Liver (tissue), 9 donors: ENCODE results near the gene STAMBPL1. TPM values are rescaled to one million over a fixed set of nuclear protein-coding genes. Genes with fewer than 3 reads are reported as not detected.

ENCODE experiments used
- DNase-seq: peaks from one replicate; pipeline ENCODE4 v3.0.0-alpha.2; 2017; ENCODE audit warnings: low spot score
- H3K27ac ChIP-seq, 2 donors: one replicate each; pipeline ENCODE4 v1.7.0; 2013; ENCODE audit warnings: inconsistent platforms in 2 of 2, low read length in 2 of 2, control low read depth in 1 of 2, low read depth in 1 of 2, mild to moderate bottlenecking in 1 of 2
- H3K27me3 ChIP-seq, 4 donors: one replicate each; pipeline versions ENCODE4 v1.6.1 to v1.7.0; 2013; ENCODE audit warnings: low read length in 3 of 4, inconsistent platforms in 1 of 4, mild to moderate bottlenecking in 1 of 4, moderate library complexity in 1 of 4; ENCODE audit not compliant: control insufficient read depth in 4 of 4, insufficient read depth in 4 of 4
- H3K36me3 ChIP-seq, 4 donors: one replicate each; pipeline versions ENCODE4 v1.6.1 to v1.7.0; 2013; ENCODE audit warnings: low read length in 3 of 4, mild to moderate bottlenecking in 3 of 4, low read depth in 1 of 4, moderate library complexity in 1 of 4; ENCODE audit not compliant: control insufficient read depth in 4 of 4, insufficient read depth in 3 of 4
- H3K4me1 ChIP-seq, 4 donors: one replicate each; pipeline versions ENCODE4 v1.6.1 to v1.7.0; 2013; ENCODE audit warnings: low read length in 3 of 4, mild to moderate bottlenecking in 3 of 4, moderate library complexity in 1 of 4; ENCODE audit not compliant: control insufficient read depth in 4 of 4, insufficient read depth in 4 of 4
- H3K4me3 ChIP-seq, 3 donors: one replicate each; pipeline versions ENCODE4 v1.6.1 to v1.7.0; 2013; ENCODE audit warnings: low read length in 3 of 3, control low read depth in 1 of 3, low read depth in 1 of 3, mild to moderate bottlenecking in 1 of 3
- H3K9ac ChIP-seq, 2 donors: one replicate each; pipeline ENCODE4 v1.7.0; 2013; ENCODE audit warnings: low read length in 2 of 2, mild to moderate bottlenecking in 2 of 2, moderate library complexity in 2 of 2, control low read depth in 1 of 2, low read depth in 1 of 2
- H3K9me3 ChIP-seq, 4 donors: one replicate each; pipeline versions ENCODE4 v1.6.1 to v1.7.0; 2013; ENCODE audit warnings: low read length in 3 of 4; ENCODE audit not compliant: control insufficient read depth in 4 of 4
- EGR1 ChIP-seq, 2 donors: IDR thresholded peaks; 2 replicates each; pipeline ENCODE4 v1.6.1; 2016 to 2018; ENCODE audit warnings: antibody characterized with exemption in 2 of 2, low read depth in 2 of 2
- FOXA1 ChIP-seq: IDR thresholded peaks from 2 replicates; pipeline ENCODE4 v1.6.1; 2016; ENCODE audit warnings: antibody characterized with exemption
- FOXA2 ChIP-seq: IDR thresholded peaks from 2 replicates; pipeline ENCODE4 v1.6.1; 2016; ENCODE audit warnings: antibody characterized with exemption
- GABPA ChIP-seq, 2 donors: IDR thresholded peaks in 1 of 2; conservative IDR thresholded peaks in 1 of 2; 2 replicates each; pipeline ENCODE4 v1.6.1; 2016; ENCODE audit warnings: antibody characterized with exemption in 2 of 2, mild to moderate bottlenecking in 1 of 2, moderate library complexity in 1 of 2
- HNF4A ChIP-seq, 2 donors: conservative IDR thresholded peaks; 2 replicates each; pipeline ENCODE4 v1.6.1; 2016; ENCODE audit warnings: antibody characterized with exemption in 2 of 2, mild to moderate bottlenecking in 2 of 2
- HNF4G ChIP-seq: IDR thresholded peaks from 2 replicates; pipeline ENCODE4 v1.6.1; 2016; ENCODE audit warnings: antibody characterized with exemption
- JUND ChIP-seq, 2 donors: IDR thresholded peaks; 2 replicates each; pipeline ENCODE4 v1.6.1; 2016; ENCODE audit warnings: antibody characterized with exemption in 2 of 2
- RAD21 ChIP-seq, 2 donors: IDR thresholded peaks; 2 replicates each; pipeline ENCODE4 v1.6.1; 2016; ENCODE audit warnings: antibody characterized with exemption in 2 of 2, mild to moderate bottlenecking in 2 of 2
- RXRA ChIP-seq, 2 donors: IDR thresholded peaks; 2 replicates each; pipeline ENCODE4 v1.6.1; 2017 to 2018; ENCODE audit warnings: antibody characterized with exemption in 2 of 2, mild to moderate bottlenecking in 1 of 2
- SP1 ChIP-seq: IDR thresholded peaks from 2 replicates; pipeline ENCODE4 v1.6.1; 2018; ENCODE audit warnings: antibody characterized with exemption, mild to moderate bottlenecking
- TAF1 ChIP-seq: conservative IDR thresholded peaks from 2 replicates; pipeline ENCODE4 v1.6.1; 2016; ENCODE audit warnings: antibody characterized with exemption, mild to moderate bottlenecking
- YY1 ChIP-seq: IDR thresholded peaks from 2 replicates; pipeline ENCODE4 v1.6.1; 2016; ENCODE audit warnings: antibody characterized with exemption, mild to moderate bottlenecking
- WGBS: extraction: QIAGEN DNeasy Blood & Tissue Kit; methylation state at CpG from one replicate; pipeline ENCODE4 v1.1.7; 2013; 5-methylcytosine and 5-hydroxymethylcytosine counted together
- polyA plus RNA-seq, 2 donors: library from polyadenylated mRNA; stranded (reverse) in 1 of 2; unstranded in 1 of 2; fragments of 200-250 nt in 1 of 2; fragments of >200 nt in 1 of 2; fragmentation: Nextera tagmentation in 1 of 2; extraction: Ambion mirVana in 1 of 2; gene quantifications; one replicate each; pipeline versions ENCODE4 v1.2.1 to v1.2.3, GENCODE V29; 2013 to 2015
- total RNA-seq, 2 donors: library from RNA; depleted of rRNA; stranded (reverse); fragments of >200 nt; gene quantifications; one replicate each; pipeline ENCODE4 v1.2.3, GENCODE V29; 2014
- TF ChIP-seq, protein P1 (sequence below): fragments of 150-350 bp; IDR thresholded peaks from 2 replicates; pipeline ENCODE4 v1.5.1; 2017; ENCODE audit warnings: improper control_type of control experiment, low read depth, low read length; ENCODE audit not compliant: missing input control
- TF ChIP-seq, protein P2 (sequence below): IDR thresholded peaks from 2 replicates; pipeline ENCODE4 v1.6.1; 2016; ENCODE audit warnings: antibody characterized with exemption
- TF ChIP-seq, protein P3 (sequence below): IDR thresholded peaks from 2 replicates; pipeline ENCODE4 v1.6.1; 2016; ENCODE audit warnings: antibody characterized with exemption, mild to moderate bottlenecking
- TF ChIP-seq, protein P4 (sequence below): IDR thresholded peaks from 2 replicates; pipeline ENCODE4 v1.6.1; 2016; ENCODE audit warnings: antibody characterized with exemption
- donor health status: healthy.
- donor health status: healthy.
- donor health status: healthy.
- donor health status: healthy.
- donor health status: healthy.

STAMBPL1 gene
- total and polyA plus RNA-seq, 4 donors = 1.3 to 8.0 (median 3.7) TPM

DNA sequence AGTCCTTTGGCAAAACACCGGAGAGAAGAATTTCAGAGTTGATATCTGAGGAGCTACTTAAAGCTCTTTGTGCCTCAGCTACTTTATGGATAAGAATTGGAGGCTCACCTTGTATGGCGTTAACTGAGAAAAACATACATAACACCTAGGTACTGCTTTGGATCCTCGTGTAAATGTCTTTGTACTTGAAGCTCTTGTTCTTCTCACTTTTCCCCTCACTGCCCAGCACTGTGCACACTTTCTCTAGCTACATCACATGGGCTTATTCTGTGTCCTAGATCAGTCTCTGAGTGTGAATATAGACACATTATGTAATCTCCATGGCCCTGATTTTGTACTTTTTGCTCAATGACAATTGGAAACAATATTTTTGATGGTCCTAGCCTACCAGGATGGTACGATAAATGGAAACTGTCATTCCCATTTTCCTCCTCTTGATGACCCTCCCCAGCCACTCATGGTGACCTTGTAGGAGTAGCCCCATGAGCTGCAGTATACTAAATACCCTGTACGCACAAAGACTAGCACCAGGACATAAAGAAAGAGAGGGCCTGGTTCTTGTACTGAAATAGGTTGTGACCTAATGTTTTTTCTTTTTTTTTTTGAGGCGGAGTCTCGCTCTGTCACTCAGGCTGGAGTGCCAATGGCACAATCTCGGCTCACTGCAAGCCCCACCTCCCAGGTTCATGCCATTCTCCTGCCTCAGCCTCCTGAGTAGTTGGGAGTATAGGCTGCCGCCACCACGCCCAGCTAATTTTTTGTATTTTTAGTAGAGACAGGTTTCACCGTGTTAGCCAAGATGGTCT is 22.1 kb downstream of the STAMBPL1 start:
- WGBS = 95% methylated on average over 11 of the region's 11 CpGs
- Histone ChIP-seq H3K27ac (no peak overlapping the region), H3K9ac (no peak overlapping the region), H3K27me3 (no peaks in the 10 kb centered on the region), H3K36me3 (peaks cover 0 to 4% (median 2%) of the 10 kb centered on the region in 4 donors), H3K9me3 (no peaks in the 10 kb centered on the region), H3K4me3 (no peak overlapping the region), H3K4me1 (no peaks in the 10 kb centered on the region)
- TF ChIP-seq SP1 (no peak), RXRA (IDR thresholded peaks at IDR 0.05) (no peak), JUND (IDR thresholded peaks at IDR 0.05) (no peak), HNF4A (conservative IDR thresholded peaks at IDR 0.05) (no peak), FOXA1 (no peak), FOXA2 (no peak), HNF4G (no peak), RAD21 (IDR thresholded peaks at IDR 0.05) (no peak), YY1 (no peak), TAF1 (no peak), GABPA (IDR thresholded peaks at IDR 0.05 in 1 of 2, conservative IDR thresholded peaks at IDR 0.05 in 1 of 2) (no peak)
- TF ChIP-seq, protein P1, sequence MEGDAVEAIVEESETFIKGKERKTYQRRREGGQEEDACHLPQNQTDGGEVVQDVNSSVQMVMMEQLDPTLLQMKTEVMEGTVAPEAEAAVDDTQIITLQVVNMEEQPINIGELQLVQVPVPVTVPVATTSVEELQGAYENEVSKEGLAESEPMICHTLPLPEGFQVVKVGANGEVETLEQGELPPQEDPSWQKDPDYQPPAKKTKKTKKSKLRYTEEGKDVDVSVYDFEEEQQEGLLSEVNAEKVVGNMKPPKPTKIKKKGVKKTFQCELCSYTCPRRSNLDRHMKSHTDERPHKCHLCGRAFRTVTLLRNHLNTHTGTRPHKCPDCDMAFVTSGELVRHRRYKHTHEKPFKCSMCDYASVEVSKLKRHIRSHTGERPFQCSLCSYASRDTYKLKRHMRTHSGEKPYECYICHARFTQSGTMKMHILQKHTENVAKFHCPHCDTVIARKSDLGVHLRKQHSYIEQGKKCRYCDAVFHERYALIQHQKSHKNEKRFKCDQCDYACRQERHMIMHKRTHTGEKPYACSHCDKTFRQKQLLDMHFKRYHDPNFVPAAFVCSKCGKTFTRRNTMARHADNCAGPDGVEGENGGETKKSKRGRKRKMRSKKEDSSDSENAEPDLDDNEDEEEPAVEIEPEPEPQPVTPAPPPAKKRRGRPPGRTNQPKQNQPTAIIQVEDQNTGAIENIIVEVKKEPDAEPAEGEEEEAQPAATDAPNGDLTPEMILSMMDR = no peak
- TF ChIP-seq, protein P2, sequence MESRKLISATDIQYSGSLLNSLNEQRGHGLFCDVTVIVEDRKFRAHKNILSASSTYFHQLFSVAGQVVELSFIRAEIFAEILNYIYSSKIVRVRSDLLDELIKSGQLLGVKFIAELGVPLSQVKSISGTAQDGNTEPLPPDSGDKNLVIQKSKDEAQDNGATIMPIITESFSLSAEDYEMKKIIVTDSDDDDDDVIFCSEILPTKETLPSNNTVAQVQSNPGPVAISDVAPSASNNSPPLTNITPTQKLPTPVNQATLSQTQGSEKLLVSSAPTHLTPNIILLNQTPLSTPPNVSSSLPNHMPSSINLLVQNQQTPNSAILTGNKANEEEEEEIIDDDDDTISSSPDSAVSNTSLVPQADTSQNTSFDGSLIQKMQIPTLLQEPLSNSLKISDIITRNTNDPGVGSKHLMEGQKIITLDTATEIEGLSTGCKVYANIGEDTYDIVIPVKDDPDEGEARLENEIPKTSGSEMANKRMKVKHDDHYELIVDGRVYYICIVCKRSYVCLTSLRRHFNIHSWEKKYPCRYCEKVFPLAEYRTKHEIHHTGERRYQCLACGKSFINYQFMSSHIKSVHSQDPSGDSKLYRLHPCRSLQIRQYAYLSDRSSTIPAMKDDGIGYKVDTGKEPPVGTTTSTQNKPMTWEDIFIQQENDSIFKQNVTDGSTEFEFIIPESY = no peak
- TF ChIP-seq, protein P3, sequence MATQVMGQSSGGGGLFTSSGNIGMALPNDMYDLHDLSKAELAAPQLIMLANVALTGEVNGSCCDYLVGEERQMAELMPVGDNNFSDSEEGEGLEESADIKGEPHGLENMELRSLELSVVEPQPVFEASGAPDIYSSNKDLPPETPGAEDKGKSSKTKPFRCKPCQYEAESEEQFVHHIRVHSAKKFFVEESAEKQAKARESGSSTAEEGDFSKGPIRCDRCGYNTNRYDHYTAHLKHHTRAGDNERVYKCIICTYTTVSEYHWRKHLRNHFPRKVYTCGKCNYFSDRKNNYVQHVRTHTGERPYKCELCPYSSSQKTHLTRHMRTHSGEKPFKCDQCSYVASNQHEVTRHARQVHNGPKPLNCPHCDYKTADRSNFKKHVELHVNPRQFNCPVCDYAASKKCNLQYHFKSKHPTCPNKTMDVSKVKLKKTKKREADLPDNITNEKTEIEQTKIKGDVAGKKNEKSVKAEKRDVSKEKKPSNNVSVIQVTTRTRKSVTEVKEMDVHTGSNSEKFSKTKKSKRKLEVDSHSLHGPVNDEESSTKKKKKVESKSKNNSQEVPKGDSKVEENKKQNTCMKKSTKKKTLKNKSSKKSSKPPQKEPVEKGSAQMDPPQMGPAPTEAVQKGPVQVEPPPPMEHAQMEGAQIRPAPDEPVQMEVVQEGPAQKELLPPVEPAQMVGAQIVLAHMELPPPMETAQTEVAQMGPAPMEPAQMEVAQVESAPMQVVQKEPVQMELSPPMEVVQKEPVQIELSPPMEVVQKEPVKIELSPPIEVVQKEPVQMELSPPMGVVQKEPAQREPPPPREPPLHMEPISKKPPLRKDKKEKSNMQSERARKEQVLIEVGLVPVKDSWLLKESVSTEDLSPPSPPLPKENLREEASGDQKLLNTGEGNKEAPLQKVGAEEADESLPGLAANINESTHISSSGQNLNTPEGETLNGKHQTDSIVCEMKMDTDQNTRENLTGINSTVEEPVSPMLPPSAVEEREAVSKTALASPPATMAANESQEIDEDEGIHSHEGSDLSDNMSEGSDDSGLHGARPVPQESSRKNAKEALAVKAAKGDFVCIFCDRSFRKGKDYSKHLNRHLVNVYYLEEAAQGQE = no peak
- TF ChIP-seq, protein P4, sequence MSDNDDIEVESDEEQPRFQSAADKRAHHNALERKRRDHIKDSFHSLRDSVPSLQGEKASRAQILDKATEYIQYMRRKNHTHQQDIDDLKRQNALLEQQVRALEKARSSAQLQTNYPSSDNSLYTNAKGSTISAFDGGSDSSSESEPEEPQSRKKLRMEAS = no peak
- no peak for DNase-seq

DNA sequence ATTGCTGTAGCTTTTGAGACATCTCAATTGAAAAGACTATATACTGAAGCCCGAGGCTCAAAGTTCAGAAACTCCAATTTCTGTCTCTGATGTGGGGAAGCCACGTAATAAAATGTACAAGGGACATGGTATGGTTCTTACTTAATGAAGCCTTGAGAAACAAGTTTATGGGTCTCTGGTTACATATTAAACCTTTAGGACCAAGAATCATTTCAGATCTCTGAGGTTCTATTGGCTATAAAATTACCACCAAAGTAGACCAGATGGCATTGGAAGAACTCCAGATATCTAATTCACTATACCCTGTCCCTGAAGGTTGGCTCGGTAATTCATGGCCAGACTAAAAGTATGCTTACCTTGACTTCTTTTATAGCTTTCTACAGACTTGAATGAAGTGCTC is 23.7 kb downstream of the STAMBPL1 start:
- 92% methylated on average over 3 of the region's 3 CpGs for WGBS
- Histone ChIP-seq H3K4me3 (no peak overlapping the region), H3K36me3 (peaks cover 0 to 4% (median 2%) of the 10 kb centered on the region in 4 donors), H3K9me3 (no peaks in the 10 kb centered on the region), H3K4me1 (no peaks in the 10 kb centered on the region), H3K9ac (no peak overlapping the region), H3K27me3 (no peaks in the 10 kb centered on the region), H3K27ac (no peak overlapping the region)
- no peak for TF ChIP-seq JUND (IDR thresholded peaks at IDR 0.05)
- no peak for TF ChIP-seq HNF4G
- TF ChIP-seq FOXA1 = no peak
- no peak for TF ChIP-seq RXRA (IDR thresholded peaks at IDR 0.05)
- TF ChIP-seq HNF4A (conservative IDR thresholded peaks at IDR 0.05) = no peak
- TF ChIP-seq GABPA (IDR thresholded peaks at IDR 0.05 in 1 of 2, conservative IDR thresholded peaks at IDR 0.05 in 1 of 2) = no peak
- TF ChIP-seq RAD21 (IDR thresholded peaks at IDR 0.05) = no peak
- TF ChIP-seq, protein P3 = no peak
- TF ChIP-seq, protein P1 = no peak
- TF ChIP-seq EGR1 (IDR thresholded peaks at IDR 0.05; ENCODE audit: low read depth in 2 of 2) = no peak
- no peak for DNase-seq
